NT2/D1 (cell line): ENCODE results near the gene GMCL2.

Experiments
- SUZ12 ChIP-seq: IDR thresholded peaks from 2 replicates; pipeline ENCODE4 v1.6.1; 2011; ENCODE audit not compliant: insufficient read length, insufficient read depth; ENCODE audit errors: extremely low read depth
- YY1 ChIP-seq: IDR thresholded peaks from 2 replicates; pipeline ENCODE4 v1.6.1; 2011; ENCODE audit not compliant: insufficient read length, insufficient read depth
- ZNF274 ChIP-seq: IDR thresholded peaks from 2 replicates; pipeline ENCODE4 v1.6.1; 2011; ENCODE audit warnings: mild to moderate bottlenecking, low read depth, low read length

DNA sequence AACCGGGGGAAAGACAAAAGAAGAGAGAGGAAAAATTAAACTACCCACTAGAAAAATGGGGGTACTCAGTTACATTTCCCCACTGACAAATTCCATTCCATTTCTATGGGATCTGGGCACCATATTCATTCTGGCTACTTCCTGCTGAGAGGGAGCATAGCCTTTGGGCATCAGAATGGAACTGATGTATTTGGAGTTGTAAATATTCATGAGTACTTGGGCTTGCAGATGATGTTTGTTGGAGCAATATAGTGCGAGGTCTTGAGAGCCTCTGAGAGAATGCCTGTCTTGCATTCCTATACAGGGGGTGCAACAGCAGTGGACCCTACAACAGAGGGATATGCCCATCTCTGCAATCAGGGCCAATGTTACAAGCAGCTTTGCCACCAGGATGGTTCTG lies 16.7 kb downstream of the GMCL2 start:
- TF ChIP-seq ZNF274 (no peak), YY1 (no peak), SUZ12 (no peak)
